HG03039 (cell line): ENCODE measurements around the gene SYNE2.

ENCODE experiments used
- ATAC-seq: cut with Tn5 transposase; IDR thresholded peaks from one replicate; pipeline ENCODE4 v1.9.1; 2021; ENCODE audit warnings: mild to moderate bottlenecking, moderate library complexity; ENCODE audit not compliant: unreplicated experiment

SYNE2 gene

DNA sequence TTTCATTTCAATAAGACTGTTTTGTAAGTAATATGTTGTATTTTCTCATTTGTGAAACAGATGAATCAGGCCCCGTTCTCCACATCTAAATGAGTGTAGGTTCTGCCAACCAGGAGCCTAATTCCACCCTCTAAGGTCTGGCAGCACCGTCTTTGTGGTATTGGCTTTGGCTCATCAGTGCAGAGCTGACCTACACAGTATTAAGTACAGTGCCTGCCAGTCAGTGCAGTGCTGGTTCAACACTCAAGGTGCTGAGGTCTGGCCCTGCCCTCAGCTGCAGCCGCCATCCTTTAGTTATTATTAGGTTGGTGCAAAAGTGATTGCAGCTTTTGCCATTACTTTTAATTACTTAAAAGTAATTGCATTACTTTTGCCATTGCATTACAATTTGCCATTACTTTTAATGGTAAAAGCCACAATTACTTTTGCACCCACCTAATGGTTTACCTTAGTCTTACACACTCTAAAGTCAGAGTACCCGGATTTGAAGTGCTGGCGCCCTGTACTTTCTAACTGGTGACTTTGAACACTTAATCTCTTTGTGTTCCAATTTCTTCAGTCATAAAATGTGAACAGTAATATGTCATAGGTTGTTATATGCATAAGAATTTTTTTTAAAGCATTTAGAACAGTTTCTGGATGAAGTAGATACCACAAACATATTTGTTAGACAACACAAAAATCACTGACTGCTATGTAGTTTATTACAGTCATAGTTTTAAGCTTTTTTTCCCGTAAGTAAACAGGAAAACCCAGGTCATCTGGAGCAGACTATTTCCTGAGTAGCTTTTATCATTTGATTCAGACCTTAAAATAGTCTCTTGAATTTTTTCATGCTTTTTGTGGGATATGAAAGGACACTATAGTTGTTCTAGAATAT is 99.5 kb downstream of the SYNE2 start:
- ATAC-seq = no peak

DNA sequence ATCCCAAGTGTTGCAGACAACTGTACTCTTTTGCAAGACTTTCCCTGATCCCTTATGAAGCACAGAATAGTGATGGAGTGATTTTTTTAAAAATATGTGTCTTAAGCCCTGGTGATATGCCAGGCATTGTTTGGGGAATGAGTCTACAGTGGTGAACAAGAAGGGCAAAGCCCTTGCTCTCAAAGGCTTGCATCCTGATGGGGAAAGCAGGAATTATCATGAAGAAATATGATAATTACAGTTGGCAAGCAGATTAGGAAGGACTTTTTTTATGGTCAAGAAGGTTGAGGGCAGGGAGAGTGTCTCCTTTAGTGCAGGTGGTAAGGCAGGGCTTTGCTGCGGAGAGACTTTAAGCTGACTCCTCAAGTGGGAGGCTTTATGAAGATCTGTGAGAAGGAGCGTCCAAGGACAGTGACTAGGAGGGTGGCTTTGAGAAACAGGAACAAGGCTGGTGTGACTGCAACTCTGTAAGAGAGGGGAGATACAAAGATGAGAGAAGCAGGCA is 100.2 kb downstream of the SYNE2 start:
- no peak for ATAC-seq

DNA sequence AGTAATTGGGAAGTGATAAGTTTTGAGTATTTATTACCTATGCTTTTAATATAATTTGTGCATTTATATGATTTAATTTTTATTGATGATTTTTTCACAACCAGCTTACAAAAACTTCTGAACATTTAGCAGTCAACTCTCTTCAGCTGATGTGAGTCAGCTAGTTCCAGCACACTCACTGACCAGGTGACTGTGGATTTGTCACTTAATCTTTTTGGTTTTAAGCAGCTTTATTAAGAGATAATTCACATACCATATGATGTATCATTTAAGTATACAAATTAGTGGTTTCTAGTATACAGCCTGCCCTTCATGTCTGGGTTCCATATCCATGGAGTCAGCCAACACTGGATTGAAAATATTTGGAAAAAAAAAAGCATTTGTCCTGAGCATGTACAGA is 103.5 kb downstream of the SYNE2 start:
- ATAC-seq = no peak

DNA sequence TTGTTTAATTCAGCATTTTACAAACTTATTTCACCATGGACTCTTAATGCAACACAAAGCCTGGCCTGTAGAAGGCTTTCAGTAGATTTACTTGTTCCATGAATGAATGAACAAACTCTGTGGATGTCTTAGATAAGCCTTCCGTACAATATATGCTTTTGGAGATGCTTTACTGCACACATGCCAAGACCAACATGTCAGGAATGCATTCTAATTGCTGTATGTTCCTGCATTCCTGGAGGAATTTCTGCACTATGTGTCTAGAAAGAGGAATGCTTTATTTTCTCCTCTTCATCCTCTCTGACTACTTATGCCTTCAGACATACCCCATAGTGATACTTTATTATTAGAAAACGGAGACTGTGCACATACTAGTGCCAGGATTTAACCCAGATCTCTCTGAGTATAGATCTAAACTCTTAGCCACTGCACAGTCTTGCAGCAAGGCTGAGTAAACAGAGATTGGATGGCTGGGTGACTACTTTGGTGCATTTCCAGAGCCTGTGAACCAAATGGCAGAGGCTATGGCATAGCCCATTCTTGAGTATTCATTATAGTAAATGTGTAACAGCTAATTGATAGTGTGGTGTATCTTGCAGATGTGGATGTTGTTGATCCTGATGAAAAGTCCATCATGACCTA is 108.2 kb downstream of the SYNE2 start:
- ATAC-seq = no peak

DNA sequence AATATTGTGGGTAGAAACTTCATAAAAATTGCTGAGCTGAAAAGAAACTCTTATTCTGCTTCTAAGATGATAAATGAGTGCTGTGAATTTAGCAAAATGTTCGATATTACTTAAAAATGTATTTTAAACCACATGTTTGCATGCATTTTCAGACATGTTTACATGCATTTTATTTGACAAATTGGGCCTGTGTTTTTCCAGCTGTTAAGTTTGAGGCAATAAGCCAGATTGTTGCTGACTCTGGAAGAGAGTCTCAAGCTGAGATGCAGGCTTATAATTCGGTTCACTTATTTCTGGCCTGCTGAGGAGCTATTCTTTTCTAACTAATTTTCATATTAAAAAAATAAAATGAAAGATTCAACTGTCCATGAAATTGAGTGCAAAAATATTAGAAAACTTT is 110.1 kb downstream of the SYNE2 start:
- ATAC-seq = no peak

DNA sequence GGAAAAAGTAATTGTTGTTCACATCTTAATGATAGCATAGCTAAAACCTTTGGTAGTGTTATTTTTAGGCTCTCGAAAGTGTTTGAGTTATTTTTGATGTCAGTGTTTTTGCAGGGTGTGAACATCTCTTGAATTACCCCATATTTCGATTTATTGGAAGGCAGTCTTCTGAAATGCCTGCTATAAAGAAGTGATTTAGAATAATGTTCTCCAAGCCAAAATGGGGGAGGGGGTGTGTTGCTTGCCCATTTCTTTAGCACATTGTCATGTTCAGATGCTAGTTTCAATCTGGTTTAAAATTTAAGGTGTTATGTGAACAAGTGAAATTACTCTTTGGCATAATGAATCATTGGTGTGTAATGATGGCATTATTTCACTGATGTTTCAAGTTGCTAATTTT is 110.6 kb downstream of the SYNE2 start:
- no peak for ATAC-seq

DNA sequence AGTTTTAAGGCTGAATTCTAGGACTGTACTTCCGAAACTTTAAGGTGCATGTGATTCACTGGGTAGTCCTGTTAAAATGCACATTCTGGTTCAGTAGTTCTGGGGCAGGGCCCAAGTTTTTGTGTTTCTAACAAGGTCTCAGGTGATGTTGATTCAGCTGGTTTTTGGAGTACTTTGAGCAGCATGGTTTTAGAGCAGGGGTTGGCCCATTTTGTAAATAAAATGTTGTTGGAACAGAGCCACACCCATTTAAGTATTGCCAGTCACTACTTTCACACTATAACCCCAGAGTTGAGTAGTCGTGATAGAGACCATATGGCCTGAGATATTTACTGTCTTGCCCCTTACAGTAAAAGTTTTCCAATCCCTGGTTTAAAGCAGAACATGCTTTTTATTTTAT is 111.3 kb downstream of the SYNE2 start:
- no peak for ATAC-seq

DNA sequence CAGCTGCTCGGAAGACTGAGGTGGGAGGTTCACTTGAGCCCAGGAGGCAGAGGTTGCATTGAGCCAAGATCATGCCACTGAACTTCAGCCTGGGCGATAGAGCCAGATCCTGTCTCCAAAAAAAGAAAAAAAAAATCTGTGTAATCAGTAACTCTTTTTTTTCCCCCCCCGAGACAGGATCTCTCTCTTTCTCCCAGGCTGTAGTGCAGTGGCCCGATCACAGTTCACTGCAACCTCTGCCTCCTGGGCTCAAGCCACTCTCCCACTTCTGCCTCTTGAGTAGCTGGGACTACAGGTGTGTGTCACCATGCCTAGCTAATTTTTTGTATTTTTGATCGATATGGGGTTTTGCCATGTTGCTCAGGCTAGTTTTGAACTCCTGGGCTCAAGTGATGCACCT is 113.6 kb downstream of the SYNE2 start:
- no peak for ATAC-seq

DNA sequence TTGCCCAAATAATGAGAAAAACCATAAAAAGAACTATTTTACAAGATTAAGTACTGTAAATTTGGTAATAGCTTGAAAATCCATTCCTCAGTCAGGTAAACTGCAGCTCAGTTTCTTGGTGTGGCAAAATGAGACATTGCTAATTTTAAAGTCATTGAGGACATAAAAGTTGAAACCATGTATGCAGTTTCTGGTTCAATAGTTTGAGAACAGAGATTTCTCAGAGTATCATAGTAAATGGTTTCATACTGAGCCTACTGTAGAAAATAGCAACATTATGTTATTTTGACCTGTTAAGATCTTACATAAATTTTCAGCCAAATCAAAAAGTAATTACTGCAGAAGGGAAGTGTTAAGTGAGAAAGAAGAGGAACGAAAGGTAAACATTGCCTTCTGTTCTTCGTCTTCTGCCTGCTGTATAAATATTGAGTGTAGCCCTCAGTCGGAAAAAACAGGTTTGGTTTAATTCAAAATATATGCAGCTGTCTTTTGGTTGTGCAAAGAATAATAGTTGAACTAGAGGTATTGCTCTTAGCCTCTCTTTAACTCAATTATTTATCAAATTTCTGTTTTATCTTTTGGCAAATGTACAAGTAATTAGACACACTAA is 119.6 kb downstream of the SYNE2 start:
- no peak for ATAC-seq

DNA sequence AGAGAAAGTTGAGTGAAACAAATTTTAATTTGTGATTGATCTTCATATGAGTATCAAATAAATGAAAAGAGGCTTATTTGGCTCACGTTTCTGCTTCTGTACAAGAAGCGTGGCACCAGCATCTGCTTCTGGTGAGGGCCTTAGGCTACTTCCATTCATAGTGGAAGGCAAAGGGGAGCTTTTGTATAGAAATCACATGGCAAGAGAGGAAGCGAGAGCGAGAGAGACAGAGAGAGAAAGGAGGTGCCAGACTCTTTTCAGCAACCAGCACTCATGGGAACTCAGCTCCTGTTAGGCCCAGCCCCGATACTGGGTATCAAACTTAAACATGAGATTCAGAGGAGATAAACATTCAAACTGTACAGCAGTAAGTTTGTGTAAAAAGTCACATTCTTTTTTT is 121.4 kb downstream of the SYNE2 start:
- ATAC-seq = no peak

DNA sequence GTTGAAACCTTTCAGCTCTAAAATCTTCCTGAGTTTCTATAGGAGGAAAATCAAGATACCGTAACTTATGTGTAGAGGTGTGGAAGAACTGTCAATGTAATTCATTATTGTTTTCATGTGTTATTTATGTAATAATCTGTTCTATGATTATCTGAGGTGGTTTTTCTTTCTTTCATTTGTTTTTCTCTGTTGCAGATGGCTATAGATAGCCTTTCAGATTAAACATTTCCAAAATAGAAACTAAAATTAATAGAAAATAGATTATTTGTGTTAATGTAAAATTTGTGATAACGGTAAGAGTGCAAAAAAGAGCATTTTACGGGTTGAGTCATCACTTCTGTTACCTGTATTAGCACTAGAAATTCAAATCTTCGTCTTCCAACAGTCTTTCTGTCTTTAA is 128.8 kb downstream of the SYNE2 start:
- no peak for ATAC-seq

DNA sequence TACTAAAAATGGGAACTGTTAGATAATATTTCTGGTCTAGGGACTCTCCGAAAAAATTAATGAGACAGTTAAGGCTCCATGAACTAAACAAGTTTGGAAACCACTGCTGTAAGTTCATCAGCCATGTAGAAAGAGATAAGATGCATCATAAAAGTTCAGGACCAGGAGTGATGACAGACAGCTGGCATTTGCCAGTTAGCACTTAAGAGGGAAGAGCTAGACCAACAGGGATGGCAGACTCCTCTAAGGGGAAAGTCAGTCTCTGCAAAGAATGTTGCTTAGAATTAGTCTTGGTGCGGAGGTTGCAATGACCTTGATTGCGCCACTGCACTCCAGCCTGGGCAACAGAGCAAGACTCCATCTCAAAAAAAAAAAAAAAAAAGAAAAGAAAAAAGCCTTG is 129.4 kb downstream of the SYNE2 start:
- no peak for ATAC-seq

DNA sequence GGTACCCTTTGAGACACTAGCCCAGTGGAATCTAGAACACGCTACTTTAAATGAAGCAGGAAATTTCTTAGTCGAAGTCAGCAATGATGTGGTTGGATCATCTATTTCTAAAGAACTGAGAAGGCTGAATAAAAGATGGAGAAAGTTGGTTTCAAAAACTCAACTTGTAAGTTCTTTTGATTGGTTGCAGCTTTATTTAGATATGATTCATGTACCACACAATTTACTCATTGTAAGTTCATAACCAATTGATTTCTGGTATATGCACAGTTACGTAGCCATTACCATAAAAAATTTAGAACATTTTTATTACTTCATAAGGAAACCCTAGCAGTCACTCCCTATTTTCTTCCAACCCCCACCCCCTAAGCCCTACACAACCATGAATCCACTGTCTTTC is 129.8 kb downstream of the SYNE2 start:
- ATAC-seq = no peak

DNA sequence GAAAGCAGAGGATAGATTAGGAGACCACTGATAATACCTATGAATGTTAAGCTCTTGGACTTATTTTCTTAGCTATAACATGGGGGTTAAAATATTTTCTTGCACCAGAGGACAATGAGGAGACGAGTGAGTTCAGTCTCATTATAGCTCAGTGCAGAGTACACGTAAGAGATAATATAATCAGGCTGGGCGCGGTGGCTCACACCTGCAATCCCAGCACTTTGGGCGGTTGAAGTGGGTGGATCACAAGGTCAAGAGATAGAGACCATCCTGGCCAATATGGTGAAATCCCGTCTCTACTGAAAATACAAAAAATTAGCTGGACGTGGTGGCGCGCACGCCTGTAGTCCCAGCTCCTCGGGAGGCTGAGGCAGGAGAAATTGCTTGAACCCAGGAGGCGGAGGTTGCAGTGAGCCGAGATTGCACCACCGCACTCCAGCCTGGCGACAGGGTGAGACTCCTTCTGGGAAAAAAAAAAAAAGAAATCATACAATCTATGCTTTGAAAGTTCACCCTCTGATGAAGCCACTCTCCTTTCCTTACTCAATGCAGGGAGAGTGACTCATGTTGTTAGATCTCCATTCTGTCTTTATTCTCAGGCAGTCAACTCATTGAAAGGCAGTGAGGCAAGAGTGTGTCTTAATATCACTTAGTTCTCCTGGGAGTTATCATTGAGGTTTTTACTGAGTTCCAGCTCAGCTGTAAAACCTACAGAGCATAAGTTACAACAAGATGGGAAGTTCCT is 134.2 kb downstream of the SYNE2 start:
- no peak for ATAC-seq

DNA sequence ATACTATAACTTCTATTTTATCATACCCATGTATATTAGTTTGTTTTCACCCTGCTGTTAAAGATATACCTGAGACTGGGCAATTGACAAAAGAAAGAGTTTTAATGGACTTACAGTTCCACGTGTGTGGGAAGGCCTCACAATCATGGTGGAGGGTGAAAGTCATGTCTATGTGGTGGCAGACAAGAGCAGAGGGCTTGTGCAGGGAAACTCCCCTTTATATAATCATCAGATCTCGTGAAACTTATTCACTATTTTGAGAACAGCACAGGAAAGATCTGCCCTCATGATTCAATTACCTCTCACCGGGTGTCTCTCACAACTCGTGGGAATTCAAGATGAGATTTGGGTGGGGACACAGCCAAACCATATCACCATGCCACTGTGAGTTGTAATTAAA is 135.8 kb downstream of the SYNE2 start:
- ATAC-seq = no peak

DNA sequence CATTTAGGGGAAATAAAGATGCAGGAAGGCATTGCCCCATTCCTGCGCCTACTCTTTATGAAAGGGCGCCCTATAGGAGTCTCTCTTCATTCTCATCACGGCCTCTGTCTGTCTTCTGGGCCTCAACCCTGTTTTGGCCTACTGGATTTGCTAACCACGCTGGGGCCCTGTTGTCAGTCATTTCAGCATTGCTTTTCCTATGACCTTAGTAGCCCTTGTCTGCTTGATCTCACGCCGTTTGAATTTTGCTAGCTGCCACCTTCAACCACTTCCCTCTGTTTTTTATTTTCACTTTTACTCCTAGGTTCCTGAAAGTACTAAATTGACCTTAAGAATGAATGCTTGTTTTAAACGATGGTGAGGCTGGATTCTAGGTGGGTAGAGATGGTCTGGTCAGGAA is 139.0 kb downstream of the SYNE2 start:
- no peak for ATAC-seq

DNA sequence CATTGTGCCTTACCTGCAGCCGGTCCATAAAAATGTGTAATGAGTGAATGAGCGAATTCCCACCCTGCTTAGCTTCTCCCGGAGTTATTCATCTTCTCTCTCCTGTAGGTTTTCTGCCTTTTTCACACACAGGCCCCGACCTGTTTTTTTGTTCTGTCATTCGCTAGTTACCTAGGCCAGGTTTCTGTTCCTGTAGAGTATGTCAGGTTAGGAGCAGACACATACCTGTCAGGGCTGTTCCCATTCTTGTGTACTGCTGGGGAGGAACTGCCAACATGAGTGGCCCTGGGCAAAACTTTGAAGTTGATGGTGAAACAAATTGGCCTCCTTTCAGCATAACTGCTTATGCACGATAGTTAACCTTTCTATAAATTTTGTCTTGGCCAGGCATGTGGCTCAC is 140.1 kb downstream of the SYNE2 start:
- no peak for ATAC-seq

DNA sequence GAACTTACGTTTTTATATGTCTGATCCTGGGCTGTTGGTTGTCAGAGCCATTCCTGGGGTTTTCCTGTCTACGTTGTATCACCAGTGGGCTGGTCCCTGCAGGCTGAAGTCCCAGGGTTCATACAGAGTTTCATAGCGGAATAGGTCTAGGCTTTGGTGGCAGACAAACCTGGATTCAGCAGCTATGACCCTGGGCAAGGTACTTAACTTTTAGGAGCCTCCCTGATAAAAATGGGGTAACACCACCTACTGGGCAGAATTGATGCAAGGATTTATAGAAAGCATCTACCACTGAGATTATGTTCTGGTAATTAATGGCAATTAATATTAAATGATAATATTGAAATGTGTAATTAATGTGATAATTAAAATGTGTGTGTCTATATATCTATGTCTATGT is 141.2 kb downstream of the SYNE2 start:
- no peak for ATAC-seq

DNA sequence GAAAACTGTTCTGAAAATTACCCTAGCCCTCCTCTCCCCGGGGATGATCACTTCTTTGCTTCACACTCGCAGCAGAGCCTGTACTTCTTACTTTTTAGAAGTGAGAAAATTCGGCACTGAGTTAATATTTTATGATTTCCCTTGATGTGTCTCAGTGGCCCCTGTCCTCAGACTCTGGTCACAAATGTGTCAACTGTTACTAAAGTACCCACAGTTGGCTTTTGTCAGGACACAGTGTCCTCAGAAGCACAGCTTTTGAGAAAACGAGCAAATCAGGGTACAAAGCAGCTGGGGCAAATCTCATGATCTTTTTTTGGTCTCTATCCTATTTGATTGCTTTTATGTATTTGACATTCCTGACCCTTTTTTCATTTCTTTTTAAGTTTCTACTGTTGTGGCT is 142.5 kb downstream of the SYNE2 start:
- no peak for ATAC-seq

DNA sequence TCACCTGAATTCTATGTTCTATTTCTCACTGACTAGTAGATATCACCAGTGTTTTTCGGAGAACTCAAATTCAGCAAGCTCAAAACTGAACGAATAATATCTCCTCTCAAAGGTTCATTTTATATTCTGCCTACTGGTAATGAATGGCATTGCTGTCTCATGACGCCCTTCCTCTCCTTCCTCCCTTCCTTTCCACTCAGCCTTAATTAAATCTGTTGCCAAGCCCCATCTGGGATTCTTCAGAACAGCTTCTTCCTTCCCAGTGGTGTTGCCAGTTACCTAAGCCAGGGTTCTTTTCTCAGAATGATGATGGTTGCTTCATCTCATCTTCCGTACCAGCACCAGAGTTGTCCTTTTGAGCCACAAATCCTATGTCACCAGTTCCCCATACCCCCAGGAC is 143.2 kb downstream of the SYNE2 start:
- no peak for ATAC-seq

DNA sequence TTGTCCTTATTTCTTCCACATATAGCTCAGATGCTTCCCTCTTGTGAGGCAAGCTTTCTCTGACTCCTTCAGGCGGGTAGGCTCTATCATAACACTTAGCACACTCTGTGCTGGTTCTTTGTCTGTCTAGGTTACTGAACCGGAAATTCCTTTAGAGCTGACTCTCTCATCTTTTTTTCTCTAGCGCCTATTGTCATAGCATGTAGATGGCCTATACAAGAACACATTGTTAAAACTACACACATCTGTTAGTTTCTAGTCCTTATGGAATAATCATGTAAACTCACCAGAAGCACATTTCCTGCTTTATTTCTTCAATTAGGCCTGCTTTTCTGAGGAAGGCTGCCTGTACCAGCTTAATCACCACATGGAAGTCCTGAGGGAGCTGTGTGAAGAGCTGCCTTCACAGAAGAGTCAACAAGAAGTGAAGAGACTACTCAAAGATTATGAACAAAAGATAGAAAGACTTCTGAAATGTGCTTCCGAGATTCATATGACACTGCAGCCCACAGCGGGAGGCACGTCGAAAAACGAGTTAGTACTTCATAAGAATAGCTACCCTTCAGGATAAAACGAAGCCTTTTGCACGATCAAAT is 143.9 kb downstream of the SYNE2 start:
- no peak for ATAC-seq
